Aorta (tissue), 5 donors: ENCODE data around the gene HOXD9. TPM values are rescaled to one million over a fixed set of nuclear protein-coding genes. Genes with fewer than 3 reads are reported as not detected.

ENCODE experiments used
- ATAC-seq: fragments of 200-7000 bp; cut with Tn5 transposase; one replicate; pipeline ENCODE4 v1.9.1; 2022; ENCODE audit warnings: moderate library complexity; ENCODE audit not compliant: low FRiP score
- DNase-seq, 2 donors: peaks; one replicate each; pipeline ENCODE4 v3.0.0-alpha.2; 2020
- H3K27ac ChIP-seq, 2 donors: one replicate each; pipeline ENCODE4 v1.5.1; 2013; ENCODE audit warnings: low read length in 2 of 2, mild to moderate bottlenecking in 2 of 2, moderate library complexity in 2 of 2, control low read depth in 1 of 2, inconsistent platforms in 1 of 2, low read depth in 1 of 2
- H3K27me3 ChIP-seq, 2 donors: one replicate each; pipeline ENCODE4 v1.6.1; 2013; ENCODE audit warnings: control low read depth in 1 of 2, low read length in 1 of 2, mild to moderate bottlenecking in 1 of 2, moderate library complexity in 1 of 2; ENCODE audit not compliant: insufficient read depth in 2 of 2, control insufficient read depth in 1 of 2
- H3K36me3 ChIP-seq, 2 donors: one replicate each; pipeline ENCODE4 v1.6.1; 2013; ENCODE audit warnings: control low read depth in 1 of 2, low read length in 1 of 2, mild to moderate bottlenecking in 1 of 2; ENCODE audit not compliant: insufficient read depth in 2 of 2, control insufficient read depth in 1 of 2
- H3K4me1 ChIP-seq, 2 donors: one replicate each; pipeline ENCODE4 v1.6.1; 2013; ENCODE audit warnings: low read length in 2 of 2, control low read depth in 1 of 2, mild to moderate bottlenecking in 1 of 2, moderate library complexity in 1 of 2; ENCODE audit not compliant: insufficient read depth in 2 of 2, control insufficient read depth in 1 of 2
- H3K4me3 ChIP-seq, 2 donors: one replicate each; pipeline ENCODE4 v1.5.1; 2013; ENCODE audit warnings: low read length in 2 of 2, control low read depth in 1 of 2, mild to moderate bottlenecking in 1 of 2
- H3K9me3 ChIP-seq: one replicate; pipeline ENCODE4 v1.6.1; 2013; ENCODE audit warnings: mild to moderate bottlenecking, low read length; ENCODE audit not compliant: control insufficient read depth
- WGBS, 2 donors: extraction: QIAGEN DNeasy Blood & Tissue Kit; methylation state at CpG; one replicate each; pipeline ENCODE4 v1.1.7; 2013; 5-methylcytosine and 5-hydroxymethylcytosine counted together
- intact Hi-C, 2 donors: fragments of 100-400 bp; cut with DNase I; formaldehyde crosslinking; loops; one replicate each; pipeline versions ENCODE4 v1.14.2 to v1.15.0; 2022
- polyA plus RNA-seq, 2 donors: library from polyadenylated mRNA; stranded (reverse); fragments of 200-250 nt; gene quantifications; one replicate each; pipeline ENCODE4 v1.2.3, GENCODE V29; 2013
- total RNA-seq, 2 donors: library from RNA; stranded (reverse); fragmentation: NEBNext Ultra II Directional; extraction: Animal tissue kit (Norgen Biotek cat#: 25700); gene quantifications; one replicate each; pipeline ENCODE4 v1.2.1, GENCODE V29; 2021
- donor health status: healthy with polysubstance abuse.
- donor health status: Bipolar disorder and iron deficiency.
- donor health status: DM: no; HTN: no; CAD: no.
- donor health status: DM: no; HTN: no; CAD: no.
- donor health status: DM: yes; HTN: yes; CAD: no.

The HOXD9 gene
- total and polyA plus RNA-seq, 4 donors: 0.08 to 2.3 (median 1.8) TPM; not detected in 1

DNA sequence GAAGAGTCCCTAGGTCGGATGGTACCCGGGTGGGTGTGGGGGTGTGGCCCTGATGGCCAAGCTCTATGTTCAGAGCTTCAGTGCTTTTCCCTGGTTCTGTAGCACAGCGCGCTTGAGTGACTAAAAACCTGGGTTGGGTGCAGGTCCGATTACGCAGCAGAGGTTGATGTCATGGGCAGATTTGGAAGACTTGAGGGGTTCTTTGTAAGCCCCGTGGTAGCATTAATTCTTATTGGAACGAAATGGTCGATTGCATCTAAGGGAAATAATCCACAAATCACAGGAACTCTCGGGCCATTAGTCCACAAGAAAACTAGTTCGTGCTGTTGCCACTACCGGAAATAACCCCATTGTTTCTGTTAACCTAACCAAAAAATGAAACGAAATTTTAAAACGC is 16.0 kb downstream of the HOXD9 start:
- H3K27me3 ChIP-seq: no peaks in the 10 kb centered on the region
- no peak overlapping the region for H3K27ac ChIP-seq
- no peak overlapping the region for H3K4me3 ChIP-seq
- H3K4me1 ChIP-seq: no peaks in the 10 kb centered on the region
- ATAC-seq (no peak), DNase-seq (peak in 1 of 2 donors; percentile 59)
- WGBS, 2 donors: 64 to 82% methylated on average over 14 of the region's 14 CpGs
- no peaks in the 10 kb centered on the region for H3K36me3 ChIP-seq
- intact Hi-C loops: loop anchor here in 1 of 2 donors (5.0 kb wide), 1 partner anchor 414 kb away; no protein-coding TSS in a partner anchor
- no peaks in the 10 kb centered on the region for H3K9me3 ChIP-seq

DNA sequence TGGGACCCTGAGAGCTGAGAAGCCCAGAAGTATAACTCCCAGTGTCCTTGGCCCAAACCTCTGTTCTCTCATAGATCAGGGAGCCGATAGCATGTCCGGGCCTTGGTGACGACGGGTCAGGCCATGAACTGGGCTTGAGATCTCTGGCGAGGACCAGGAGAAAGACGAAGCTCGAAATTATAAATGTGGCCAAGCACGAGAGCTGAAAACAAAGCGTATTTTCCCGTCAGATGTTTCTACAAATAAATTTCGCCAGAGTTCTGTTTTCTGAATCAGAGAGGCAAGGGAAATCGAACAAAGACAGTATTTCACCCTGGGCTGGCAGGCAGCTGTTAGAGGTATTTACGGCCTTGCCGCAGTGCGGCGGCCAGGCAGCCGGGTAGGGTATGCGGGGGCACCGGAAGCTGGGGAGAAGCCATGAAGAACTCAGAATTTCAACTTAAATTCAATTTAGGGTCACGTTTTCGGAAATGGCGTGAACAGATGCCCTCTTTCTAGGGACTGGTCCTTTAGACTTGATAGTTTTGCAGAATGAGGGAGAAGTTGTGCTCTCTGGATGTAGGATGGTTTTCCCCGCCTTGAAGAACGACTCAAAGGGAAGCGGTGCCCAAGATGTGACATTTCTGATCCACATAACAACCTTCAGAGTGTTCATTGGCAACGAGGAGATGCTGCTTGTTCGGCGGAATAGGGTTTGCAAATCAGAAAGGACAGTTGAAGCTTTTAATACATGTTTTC is 16.6 kb downstream of the HOXD9 start:
- H3K4me1 ChIP-seq: no peaks in the 10 kb centered on the region
- H3K27ac ChIP-seq: peak overlapping the region in 1 of 2 donors; percentile 8
- intact Hi-C loops: loop anchor here in 1 of 2 donors (5.0 kb wide), 1 partner anchor 413 kb away; no protein-coding TSS in a partner anchor
- H3K36me3 ChIP-seq: no peaks in the 10 kb centered on the region
- no peaks in the 10 kb centered on the region for H3K9me3 ChIP-seq
- no peak overlapping the region for H3K4me3 ChIP-seq
- H3K27me3 ChIP-seq: no peaks in the 10 kb centered on the region
- ATAC-seq (no peak), DNase-seq (peak in 1 of 2 donors; percentile 82)
- 65 to 87% methylated on average over 28 of the region's 28 CpGs for WGBS, 2 donors

DNA sequence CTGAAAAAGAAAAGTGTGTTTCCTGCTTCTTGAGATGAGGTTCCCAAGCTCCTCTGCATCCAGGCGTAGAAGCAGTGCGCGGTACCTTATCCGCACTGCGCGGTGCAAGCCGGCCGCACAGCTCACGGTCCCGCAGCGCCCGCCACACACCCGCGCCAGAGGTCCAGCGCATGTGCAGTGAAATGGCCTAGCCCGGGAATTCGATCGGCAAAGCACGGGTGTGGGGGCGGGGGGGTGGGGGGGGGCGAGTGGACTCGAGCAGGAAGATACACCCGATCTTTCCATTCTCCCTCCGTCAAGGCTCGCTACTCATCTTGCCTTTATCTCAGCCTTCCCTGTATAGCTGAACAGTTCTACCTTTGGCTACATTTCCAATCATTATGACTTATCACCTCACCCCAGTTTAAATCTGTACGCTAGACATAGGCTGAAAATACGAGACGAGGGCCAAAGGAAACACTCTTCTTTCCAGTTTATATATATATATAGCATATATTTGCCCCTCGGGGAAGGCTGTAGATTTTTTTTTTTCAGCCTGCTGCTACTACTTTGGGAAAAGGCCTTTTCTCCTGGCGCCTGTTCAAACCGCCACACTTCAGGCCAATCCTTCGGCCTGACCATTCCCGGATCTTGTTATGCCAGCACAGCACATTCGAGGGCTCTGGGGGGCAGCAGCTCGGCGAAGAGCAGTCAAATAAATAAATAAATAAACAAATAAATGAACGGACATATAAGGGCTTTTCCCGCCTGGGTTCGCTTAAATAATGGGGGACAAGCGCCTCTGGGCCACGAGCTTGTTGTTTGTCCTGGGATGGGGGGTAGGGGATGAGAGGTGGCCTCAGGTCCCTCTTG is 17.4 kb downstream of the HOXD9 start:
- WGBS, 2 donors: 26 to 39% methylated on average over 41 of the region's 41 CpGs
- DNase-seq: peak in 1 of 2 donors; percentile 83
- intact Hi-C loops: loop anchor here (1.0 to 10.0 kb wide), 7 partner anchors 125 to 497 kb away; partner anchors contain the start of gene MTX2 (in 1 of the 2)
- H3K4me1 ChIP-seq: no peaks in the 10 kb centered on the region
- no peaks in the 10 kb centered on the region for H3K36me3 ChIP-seq
- peak overlapping the region in 1 of 2 donors; percentile 14 for H3K4me3 ChIP-seq
- no peaks in the 10 kb centered on the region for H3K9me3 ChIP-seq
- peak; percentile 49 for ATAC-seq
- H3K27ac ChIP-seq: peak overlapping the region in 1 of 2 donors; percentile 8
- no peaks in the 10 kb centered on the region for H3K27me3 ChIP-seq

DNA sequence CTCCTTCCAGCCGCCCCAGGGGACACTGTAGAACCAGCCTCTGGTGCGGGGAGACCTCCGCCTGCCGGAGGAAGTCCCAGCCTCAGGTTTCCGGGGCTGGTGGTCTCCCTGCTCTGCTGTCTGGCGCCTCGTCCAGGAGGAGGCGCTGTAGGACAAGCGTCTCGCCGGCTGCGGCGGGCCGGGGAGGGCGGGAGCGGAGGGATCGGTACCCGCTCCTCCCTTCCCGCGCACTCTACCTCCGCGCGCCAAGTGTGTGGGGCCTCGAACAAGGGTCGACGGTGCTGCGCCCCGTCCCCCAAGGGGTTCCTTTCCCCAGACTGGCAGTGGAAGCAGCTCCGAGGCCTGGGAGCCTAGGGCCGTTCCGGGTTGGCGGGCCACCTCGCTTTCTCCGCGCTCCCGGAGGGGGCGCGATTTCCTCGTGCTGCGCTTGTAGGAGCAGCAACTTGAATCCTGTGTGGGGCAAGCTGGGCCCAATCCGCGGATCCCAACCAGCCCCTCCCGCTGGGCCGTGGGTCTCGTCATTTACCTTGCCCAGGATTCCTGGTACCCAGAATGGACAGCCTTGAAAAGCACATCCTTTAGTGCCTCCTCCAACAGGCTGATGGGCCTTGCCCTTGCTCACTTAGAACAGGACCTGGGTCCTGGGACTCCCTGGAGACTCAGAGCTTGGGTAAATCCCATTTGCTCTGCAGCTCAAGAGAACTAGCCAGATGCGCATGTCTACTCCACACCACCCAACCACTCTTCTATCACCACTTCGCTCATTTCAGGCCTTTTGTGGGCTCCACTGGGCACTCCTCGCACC is 18.2 kb downstream of the HOXD9 start:
- WGBS, 2 donors: 8% methylated on average over 41 to 48 of the region's 48 CpGs
- intact Hi-C loops: loop anchor here (1.0 to 10.0 kb wide), 6 partner anchors 124 to 497 kb away; partner anchors contain the start of gene MTX2 (in 1 of the 2)
- Histone ChIP-seq H3K27me3 (no peaks in the 10 kb centered on the region), H3K4me1 (no peaks in the 10 kb centered on the region), H3K36me3 (no peaks in the 10 kb centered on the region), H3K27ac (no peak overlapping the region), H3K9me3 (no peaks in the 10 kb centered on the region), H3K4me3 (peak overlapping the region; percentile 14 to 43)
- ATAC-seq (peak; percentile 93), DNase-seq (peak; percentile 81 to 93)

DNA sequence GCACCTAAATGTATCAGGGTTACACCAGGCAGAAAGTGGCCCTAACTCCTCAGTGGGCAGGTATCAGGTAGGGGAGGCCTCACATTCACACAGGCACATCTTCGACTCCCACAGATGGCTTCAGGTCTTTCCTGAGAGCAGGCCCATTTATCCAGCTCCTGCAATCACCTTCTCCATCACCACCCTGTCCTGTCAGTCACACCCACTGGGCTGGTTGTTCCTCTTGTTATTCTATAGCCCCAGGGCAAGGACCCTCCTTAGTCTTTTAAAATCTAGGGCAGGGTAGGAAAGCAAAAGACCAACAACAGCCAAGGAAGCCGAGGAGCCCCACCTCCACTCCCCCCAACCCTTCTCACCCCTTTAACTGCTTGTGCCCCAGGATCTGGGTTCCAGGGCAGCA is 19.8 kb downstream of the HOXD9 start:
- Histone ChIP-seq H3K4me3 (no peak overlapping the region), H3K4me1 (no peaks in the 10 kb centered on the region), H3K36me3 (no peaks in the 10 kb centered on the region), H3K27ac (no peak overlapping the region), H3K27me3 (no peaks in the 10 kb centered on the region), H3K9me3 (no peaks in the 10 kb centered on the region)
- WGBS, 2 donors: 92 to 93% methylated on average over 2 of the region's 2 CpGs
- ATAC-seq (no peak), DNase-seq (no peak)
- intact Hi-C loops: loop anchor here (5.0 to 10.0 kb wide), 3 partner anchors 123 to 495 kb away; partner anchors contain the start of gene MTX2 (in 1 of the 2)

DNA sequence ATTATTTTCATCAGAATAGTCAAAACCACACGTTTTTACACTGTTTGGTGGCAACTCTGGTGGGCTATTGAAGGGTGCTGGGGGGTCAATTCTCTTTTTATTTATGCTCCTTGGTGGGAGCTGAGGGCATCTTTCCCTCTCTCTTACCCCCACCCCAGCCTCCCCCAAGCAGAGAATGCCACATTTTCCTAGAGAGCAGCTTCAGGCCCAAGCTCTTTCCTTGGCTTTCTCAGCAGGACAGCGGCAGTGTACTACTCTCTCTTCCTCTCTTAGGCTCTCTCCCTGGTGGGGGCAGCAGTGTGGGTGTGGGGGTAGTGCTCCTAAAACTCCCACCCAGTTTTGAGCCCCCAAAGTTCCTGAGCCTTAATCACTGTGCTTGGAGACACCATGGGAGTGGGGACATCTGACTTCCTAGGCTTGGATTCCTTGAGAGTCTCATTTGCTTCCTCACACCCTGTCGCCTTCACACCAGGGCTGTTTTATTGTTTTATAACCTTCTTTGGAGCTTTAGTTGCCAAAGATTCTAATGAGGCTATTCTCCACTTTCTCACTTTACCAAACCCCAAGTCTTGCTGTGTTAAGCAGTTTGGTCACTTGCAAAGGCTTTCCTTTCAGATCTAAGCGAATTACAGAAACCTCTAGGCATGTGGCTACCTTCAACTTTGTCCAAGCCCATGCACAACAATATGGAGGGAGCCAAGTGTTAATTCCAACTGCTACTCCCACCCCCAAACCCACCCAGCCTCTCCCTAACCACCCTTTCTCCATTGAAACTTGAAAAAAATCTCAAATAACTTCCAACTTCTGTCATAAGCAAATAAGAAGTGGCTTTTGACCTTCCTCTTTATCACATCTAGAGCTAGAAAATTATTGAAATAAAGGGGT is 22.8 kb downstream of the HOXD9 start:
- no peak overlapping the region for H3K4me3 ChIP-seq
- intact Hi-C loops: loop anchor here in 1 of 2 donors (10.0 kb wide), 1 partner anchor 119 kb away; the partner anchor contains the start of gene MTX2
- H3K27me3 ChIP-seq: no peaks in the 10 kb centered on the region
- H3K9me3 ChIP-seq: no peaks in the 10 kb centered on the region
- DNase-seq (peak in 1 of 2 donors; percentile 35), ATAC-seq (no peak)
- H3K4me1 ChIP-seq: no peaks in the 10 kb centered on the region
- WGBS, 2 donors: 89 to 93% methylated on average over 4 of the region's 4 CpGs
- no peaks in the 10 kb centered on the region for H3K36me3 ChIP-seq
- H3K27ac ChIP-seq: no peak overlapping the region

DNA sequence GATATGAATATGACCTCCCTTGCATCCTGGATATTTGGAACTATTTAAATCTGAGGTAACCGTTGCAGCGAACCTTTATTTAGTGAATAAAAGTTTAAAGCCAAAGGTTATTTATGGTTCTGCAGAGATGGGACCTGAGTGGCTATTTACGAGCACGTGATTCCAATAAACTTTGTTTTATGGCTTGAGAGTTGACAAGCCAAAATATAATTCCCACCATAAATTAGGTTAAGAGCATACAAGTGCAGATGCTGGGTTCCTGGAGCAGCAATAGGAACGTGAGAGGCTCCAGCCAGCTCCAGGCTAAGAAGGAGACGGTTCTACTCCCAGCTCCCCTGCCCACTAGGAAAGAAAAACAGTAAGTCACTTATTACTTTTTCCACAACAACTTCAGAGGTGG is 23.6 kb downstream of the HOXD9 start:
- no peak overlapping the region for H3K4me3 ChIP-seq
- H3K4me1 ChIP-seq: no peaks in the 10 kb centered on the region
- no peaks in the 10 kb centered on the region for H3K27me3 ChIP-seq
- no peak overlapping the region for H3K27ac ChIP-seq
- intact Hi-C loops: loop anchor here in 1 of 2 donors (10.0 kb wide), 1 partner anchor 119 kb away; the partner anchor contains the start of gene MTX2
- H3K9me3 ChIP-seq: no peaks in the 10 kb centered on the region
- no peak for DNase-seq
- WGBS, 2 donors: 69 to 86% methylated on average over 6 of the region's 6 CpGs
- ATAC-seq: no peak
- no peaks in the 10 kb centered on the region for H3K36me3 ChIP-seq
